GM10248 (cell line): ENCODE results near the gene CEP170.

Source experiments
- CTCF ChIA-PET: fragments of 300-600 bp; sonication (Branson Sonifier 250); formaldehyde crosslinking; extraction: SDS; loops from one replicate; lab custom pipeline; 2021; ENCODE audit warnings: antibody characterized with exemption; lab: Yijun Ruan, JAX
- POLR2A ChIA-PET: fragments of 350-650 bp; sonication (Branson Sonifier 250); formaldehyde crosslinking; extraction: SDS; loops from one replicate; lab custom pipeline; 2020; ENCODE audit warnings: antibody characterized with exemption; lab: Yijun Ruan, JAX
- DNase-seq: peaks from one replicate; pipeline ENCODE4 v3.0.0; 2012; ENCODE audit errors: extremely low spot score
- TF ChIP-seq, protein P1 (sequence below): IDR thresholded peaks from 2 replicates; pipeline ENCODE4 v1.5.1; 2012; ENCODE audit warnings: mild to moderate bottlenecking, low read depth; ENCODE audit errors: extremely low read depth, missing control alignments, control extremely low read depth

Gene CEP170

DNA sequence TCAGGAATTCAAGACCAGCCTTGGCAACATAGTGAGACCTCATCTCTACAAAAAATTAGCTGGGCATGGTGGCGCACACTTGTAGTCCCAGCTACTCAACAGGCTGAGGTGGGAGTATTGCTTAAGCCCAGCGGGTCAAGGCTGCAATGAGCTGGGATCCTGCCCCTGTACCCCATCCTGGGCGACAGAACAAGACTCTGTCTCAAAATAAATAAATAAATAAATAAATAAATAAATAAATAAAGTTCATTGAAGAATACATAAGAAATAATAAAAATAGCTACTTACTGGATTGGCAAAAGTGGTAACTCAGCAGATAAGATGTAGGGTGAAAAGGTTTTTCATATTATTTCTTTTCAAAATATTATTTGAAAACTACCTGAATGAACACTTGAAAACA, 5.9 kb downstream of the CEP170 start:
- no peak for DNase-seq
- TF ChIP-seq, protein P1, sequence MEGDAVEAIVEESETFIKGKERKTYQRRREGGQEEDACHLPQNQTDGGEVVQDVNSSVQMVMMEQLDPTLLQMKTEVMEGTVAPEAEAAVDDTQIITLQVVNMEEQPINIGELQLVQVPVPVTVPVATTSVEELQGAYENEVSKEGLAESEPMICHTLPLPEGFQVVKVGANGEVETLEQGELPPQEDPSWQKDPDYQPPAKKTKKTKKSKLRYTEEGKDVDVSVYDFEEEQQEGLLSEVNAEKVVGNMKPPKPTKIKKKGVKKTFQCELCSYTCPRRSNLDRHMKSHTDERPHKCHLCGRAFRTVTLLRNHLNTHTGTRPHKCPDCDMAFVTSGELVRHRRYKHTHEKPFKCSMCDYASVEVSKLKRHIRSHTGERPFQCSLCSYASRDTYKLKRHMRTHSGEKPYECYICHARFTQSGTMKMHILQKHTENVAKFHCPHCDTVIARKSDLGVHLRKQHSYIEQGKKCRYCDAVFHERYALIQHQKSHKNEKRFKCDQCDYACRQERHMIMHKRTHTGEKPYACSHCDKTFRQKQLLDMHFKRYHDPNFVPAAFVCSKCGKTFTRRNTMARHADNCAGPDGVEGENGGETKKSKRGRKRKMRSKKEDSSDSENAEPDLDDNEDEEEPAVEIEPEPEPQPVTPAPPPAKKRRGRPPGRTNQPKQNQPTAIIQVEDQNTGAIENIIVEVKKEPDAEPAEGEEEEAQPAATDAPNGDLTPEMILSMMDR: no peak
- POLR2A ChIA-PET: no interaction called here
- CTCF ChIA-PET: interaction anchor here (3.0 kb wide), 1 partner anchor 14 kb away, joined by 11 read pairs; no protein-coding TSS in a partner anchor

DNA sequence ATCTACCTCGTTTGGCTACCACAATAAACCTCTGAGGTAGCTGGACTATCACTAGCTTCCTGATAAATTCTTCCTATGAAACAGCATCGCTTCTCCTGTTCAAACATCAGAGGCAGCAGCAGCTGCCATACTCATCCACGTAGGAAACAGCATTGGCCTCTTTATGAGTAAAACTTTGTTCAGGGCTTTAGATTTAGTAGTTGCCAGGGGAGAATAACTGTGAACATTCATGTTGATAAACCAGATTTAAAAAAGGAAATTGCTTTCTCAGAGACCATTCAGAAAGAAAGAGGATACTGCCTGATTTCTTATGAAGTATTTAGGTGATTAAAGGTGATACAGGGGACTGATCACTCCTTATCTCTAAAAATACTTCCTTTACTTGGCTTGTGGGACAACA, 7.2 kb downstream of the CEP170 start:
- POLR2A ChIA-PET: interaction anchor here (2.0 kb wide), 1 partner anchor 8 kb away, joined by 10 read pairs; the partner anchor contains the start of genes CEP170 and SDCCAG8
- TF ChIP-seq, protein P1: no peak
- CTCF ChIA-PET: interaction anchor here (3.0 kb wide), 1 partner anchor 12 kb away, joined by 11 read pairs; no protein-coding TSS in a partner anchor
- DNase-seq: no peak

DNA sequence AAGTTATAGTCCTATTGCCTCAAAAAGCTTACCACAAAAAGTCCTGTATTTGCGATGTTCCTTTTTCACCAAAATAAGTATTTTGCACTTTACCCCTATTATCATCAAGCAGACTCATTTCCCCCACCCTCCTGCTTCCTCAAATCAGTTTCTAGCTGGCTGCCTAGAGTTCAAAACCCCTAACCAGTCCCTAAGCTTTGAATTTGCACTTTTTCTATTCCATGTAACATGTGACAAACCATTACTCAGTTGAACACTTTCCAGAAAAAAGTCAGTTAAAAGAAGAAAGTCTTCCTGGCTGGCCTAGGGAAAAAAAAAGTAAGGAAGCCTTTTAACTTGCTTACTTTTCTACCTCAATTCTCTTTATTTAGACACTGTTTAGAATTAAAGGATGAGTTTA, 8.2 kb downstream of the CEP170 start:
- ChIA-PET POLR2A (interaction anchor here (2.0 kb wide), 1 partner anchor 9 kb away, joined by 10 read pairs; the partner anchor contains the start of genes CEP170 and SDCCAG8), CTCF (interaction anchor here (1.0 to 3.0 kb wide), 3 partner anchors 9 to 14 kb away, joined by 3 to 11 read pairs (median 4); partner anchors contain the start of genes CEP170 and SDCCAG8)
- TF ChIP-seq, protein P1: no peak
- no peak for DNase-seq

DNA sequence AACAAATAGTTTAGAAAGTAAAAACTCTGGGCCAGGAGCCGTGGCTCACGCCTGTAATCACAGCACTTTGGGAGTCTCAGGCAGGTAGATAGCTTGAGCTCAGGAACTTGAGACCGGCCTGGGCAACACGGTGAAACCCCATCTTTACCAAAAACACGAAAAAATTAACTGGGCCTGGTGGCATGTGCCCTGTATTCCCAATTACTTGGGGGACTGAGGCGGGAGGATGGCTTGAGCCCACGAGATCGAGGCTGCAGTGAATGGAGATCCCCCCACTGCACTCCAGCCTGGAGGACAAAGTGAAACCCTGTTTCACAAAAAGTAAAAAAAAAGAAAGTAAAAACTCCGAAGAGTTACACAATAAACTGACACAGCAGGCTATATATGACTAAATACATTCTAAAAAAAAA, 10.6 kb downstream of the CEP170 start:
- ChIA-PET CTCF (interaction anchor here (1.0 to 2.1 kb wide), 4 partner anchors 9 to 18 kb away, joined by 3 to 6 read pairs (median 4); partner anchors contain the start of gene SDCCAG8), POLR2A (no interaction called here)
- DNase-seq: no peak
- TF ChIP-seq, protein P1: no peak

DNA sequence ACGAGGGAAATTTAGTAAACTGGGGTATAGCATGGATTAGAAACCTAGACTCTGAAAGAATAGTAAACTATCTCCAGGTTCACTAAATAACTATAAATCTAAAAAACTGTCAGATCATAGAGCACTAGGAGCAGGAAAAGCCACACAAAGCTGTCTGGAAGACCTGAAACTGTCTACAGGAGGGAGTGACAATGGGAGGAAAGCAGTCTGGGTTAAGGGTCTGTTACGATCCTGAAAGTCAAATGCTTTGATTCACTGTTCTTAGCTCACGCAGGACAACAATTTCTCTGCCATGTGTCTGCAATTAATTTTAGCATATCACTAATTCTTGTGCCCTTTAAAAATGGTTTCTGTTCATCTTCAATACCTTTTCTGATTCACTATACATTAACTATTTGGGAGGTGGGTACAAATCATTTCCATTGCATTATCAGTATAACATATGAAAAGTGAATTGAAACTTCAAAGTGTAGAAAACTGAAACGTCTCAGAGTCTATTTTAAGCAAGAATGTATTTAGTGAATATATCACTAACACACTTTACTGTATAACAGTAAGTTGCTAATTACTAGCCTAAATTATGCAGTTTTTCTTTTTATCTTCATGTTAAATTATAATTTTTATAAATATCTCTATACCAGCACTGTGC, 18.4 kb downstream of the CEP170 start:
- TF ChIP-seq, protein P1: no peak
- CTCF ChIA-PET: interaction anchor here (0.8 to 4.4 kb wide), 3 partner anchors 8 to 23 kb away, joined by 3 to 11 read pairs (median 3); no protein-coding TSS in a partner anchor
- no peak for DNase-seq
- POLR2A ChIA-PET: interaction anchor here (0.6 kb wide), 1 partner anchor 10 kb away, joined by 5 read pairs; no protein-coding TSS in a partner anchor

DNA sequence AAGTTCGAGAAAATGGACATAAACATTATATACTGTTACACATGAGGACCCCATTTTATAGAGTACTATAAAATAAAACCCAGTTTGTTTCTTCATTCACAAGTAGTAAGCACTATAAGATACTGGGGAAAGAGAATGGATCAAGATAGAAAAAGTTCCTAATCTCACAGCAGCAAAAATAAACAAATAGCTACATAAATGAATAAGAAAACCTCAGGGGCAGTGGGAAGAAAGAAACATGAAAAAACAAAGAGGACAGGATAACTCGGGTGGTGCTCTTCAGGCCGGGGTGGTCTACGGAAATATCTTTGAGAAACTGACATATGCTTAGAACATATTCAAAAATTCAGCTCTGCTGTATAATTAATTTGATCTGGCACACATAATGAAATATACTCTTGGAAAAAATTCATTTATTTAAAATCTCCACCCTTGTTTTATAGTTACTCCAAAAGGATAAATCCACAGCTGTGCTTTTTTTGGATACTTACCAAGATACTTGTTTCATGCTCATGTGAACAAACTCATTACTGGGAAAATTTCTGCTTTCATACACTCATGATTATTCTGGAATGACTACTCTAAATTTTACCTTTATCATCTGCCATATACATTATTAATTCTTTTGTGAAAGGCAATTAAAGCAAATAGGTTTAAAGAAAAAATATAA, 20.0 kb downstream of the CEP170 start:
- TF ChIP-seq, protein P1: no peak
- CTCF ChIA-PET: interaction anchor here (1.4 to 4.4 kb wide), 6 partner anchors 9 to 18 kb away, joined by 3 to 11 read pairs (median 3); no protein-coding TSS in a partner anchor
- POLR2A ChIA-PET: no interaction called here
- no peak for DNase-seq
